Measurements from ENCODE around the gene HES5. TPM values are rescaled to one million over a fixed set of nuclear protein-coding genes. Genes with fewer than 3 reads are reported as not detected.

Gene HES5
- total RNA-seq, 4 donors from 2014 or later: 0.34 to 2.8 (median 1.8) TPM; not detected in 1

DNA sequence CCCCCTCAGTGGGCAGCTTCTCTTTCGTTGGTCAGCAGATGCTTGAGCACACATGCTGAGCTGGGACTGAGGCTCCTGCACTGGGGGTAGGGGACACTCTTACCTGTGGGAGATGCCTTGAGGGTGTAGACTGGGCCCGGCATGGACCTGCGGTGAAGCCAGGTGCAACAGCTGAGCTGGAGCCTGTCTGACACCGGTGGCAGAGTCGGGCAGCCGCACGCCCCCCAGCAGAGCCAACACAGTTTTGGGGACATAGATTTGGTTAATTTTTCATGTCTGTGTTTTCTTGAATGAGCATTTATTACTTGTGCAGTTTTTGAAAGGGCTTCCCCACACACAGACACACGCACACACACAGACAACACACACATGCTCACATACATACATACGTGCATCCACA, 5.9 kb upstream of the HES5 start:
- no peaks in the 10 kb centered on the region for H3K36me3 ChIP-seq
- no peak overlapping the region for H3K4me3 ChIP-seq
- H3K9me3 ChIP-seq: no peaks in the 10 kb centered on the region
- H3K4me1 ChIP-seq: peaks cover 0 to 6% of the 10 kb centered on the region in 2 donors
- H3K27me3 ChIP-seq: peaks cover 6 to 30% of the 10 kb centered on the region in 2 donors
- DNase-seq: no peak
- H3K27ac ChIP-seq: no peak overlapping the region
- no peak for TF ChIP-seq CTCF (IDR thresholded peaks at IDR 0.05)
- no peak for TF ChIP-seq POLR2A (IDR thresholded peaks at IDR 0.05)
- intact Hi-C loops (cut with DNase I; ENCODE audit: low total_unique reads): no loop called here

GRCh38 chr1:2535455-2535854, 5.4 kb upstream of the HES5 start:
- peaks cover 11 to 35% of the 10 kb centered on the region in 2 donors for H3K27me3 ChIP-seq
- intact Hi-C loops (cut with DNase I; ENCODE audit: low total_unique reads): no loop called here
- H3K4me3 ChIP-seq: no peak overlapping the region
- TF ChIP-seq CTCF (IDR thresholded peaks at IDR 0.05) (no peak), POLR2A (IDR thresholded peaks at IDR 0.05) (no peak)
- peaks cover 0 to 7% of the 10 kb centered on the region in 2 donors for H3K4me1 ChIP-seq
- H3K27ac ChIP-seq: no peak overlapping the region
- H3K9me3 ChIP-seq: no peaks in the 10 kb centered on the region
- H3K36me3 ChIP-seq: no peaks in the 10 kb centered on the region
- DNase-seq: no peak

DNA sequence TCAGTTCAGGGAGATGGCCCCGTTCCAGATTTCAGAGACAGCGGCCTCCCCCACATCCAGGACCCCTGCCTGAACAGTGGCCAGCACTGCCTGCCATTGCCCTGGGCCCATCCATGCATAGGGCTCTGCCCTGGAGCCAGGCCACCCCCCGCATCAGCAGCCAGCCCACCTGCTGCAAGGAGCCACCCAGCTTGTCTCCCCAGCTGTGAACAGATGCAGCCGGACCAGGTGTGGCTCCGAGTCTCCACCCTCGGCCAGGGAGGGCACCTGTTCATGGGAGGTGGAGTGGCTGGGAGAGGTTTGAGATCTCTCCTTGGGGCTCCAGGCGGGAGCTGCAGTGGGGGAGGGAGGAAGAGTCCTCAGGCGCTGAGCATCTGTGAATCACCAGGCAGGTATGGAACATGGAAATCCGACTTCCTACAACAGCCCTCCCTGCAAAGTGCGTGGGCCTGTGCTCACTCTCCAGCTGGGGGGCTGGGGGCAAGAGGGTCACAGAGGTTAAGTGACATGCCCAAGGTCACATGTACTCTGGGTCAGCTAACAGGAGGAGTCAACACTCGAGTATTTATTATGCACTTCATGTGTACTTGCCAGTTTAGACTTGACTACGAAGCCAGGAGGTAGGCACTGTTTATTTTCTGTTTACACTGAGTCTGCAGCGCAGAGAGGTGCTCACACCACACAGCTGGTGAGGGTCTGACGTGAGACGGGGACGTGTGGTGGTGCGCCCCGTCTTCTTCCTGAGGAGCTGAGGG, 4.8 kb upstream of the HES5 start:
- intact Hi-C loops (cut with DNase I; ENCODE audit: low total_unique reads): no loop called here
- TF ChIP-seq CTCF (IDR thresholded peaks at IDR 0.05): no peak

DNA sequence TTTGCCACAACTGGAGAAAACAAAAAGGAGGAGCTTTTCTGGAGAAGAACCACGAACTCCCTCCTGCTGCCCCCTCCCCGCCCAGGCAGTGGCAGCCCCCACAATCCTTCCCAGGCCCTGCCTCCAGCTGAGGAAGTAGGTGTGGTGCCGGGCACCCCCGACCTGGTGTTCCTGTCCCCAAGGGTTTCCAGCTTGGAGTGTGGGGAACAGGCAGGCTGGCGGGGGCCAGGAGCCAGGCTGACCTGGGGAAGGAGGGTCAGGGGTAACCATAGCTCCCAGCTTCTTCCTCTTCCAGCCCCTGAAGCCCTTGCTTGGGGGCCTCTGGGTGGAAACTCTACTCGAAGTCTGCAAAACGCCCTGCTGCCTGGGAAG, 4.2 kb upstream of the HES5 start:
- Histone ChIP-seq H3K4me1 (peaks cover 0 to 12% of the 10 kb centered on the region in 2 donors), H3K36me3 (no peaks in the 10 kb centered on the region), H3K9me3 (no peaks in the 10 kb centered on the region), H3K4me3 (no peak overlapping the region), H3K27ac (no peak overlapping the region), H3K27me3 (peaks cover 14 to 37% of the 10 kb centered on the region in 2 donors)
- intact Hi-C loops (cut with DNase I; ENCODE audit: low total_unique reads): no loop called here
- no peak for DNase-seq
- no peak for TF ChIP-seq POLR2A (IDR thresholded peaks at IDR 0.05)
- TF ChIP-seq CTCF (IDR thresholded peaks at IDR 0.05): no peak

More for the DNA sequence above, 4.8 kb upstream of the HES5 start:
- no peak for DNase-seq
- Histone ChIP-seq H3K4me1 (peaks cover 0 to 12% of the 10 kb centered on the region in 2 donors), H3K36me3 (no peaks in the 10 kb centered on the region), H3K27ac (no peak overlapping the region), H3K27me3 (peaks cover 14 to 37% of the 10 kb centered on the region in 2 donors), H3K4me3 (no peak overlapping the region), H3K9me3 (no peaks in the 10 kb centered on the region)

DNA sequence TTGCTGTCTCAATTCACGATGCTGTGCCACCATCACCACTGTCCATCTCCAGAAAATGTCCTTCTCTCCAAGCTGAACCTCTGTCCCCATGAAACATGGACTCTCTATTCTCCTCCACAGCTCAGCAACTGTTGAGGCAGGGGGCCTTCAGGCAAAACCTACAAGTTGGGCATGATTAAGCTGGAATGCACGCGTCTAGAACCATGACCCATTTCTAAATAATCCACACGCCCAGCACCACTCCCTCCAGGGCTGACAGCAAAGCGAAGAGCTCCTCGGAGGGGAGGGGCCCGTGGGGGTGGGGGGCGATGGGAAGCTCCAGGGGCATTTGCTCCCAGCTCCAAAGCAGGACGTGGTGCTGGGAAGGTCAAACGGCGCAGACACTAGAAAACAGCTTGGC, 3.3 kb upstream of the HES5 start:
- peaks cover 19 to 37% of the 10 kb centered on the region in 2 donors for H3K27me3 ChIP-seq
- intact Hi-C loops (cut with DNase I; ENCODE audit: low total_unique reads): no loop called here
- no peaks in the 10 kb centered on the region for H3K9me3 ChIP-seq
- TF ChIP-seq CTCF (IDR thresholded peaks at IDR 0.05) (no peak), POLR2A (IDR thresholded peaks at IDR 0.05) (no peak)
- no peak overlapping the region for H3K4me3 ChIP-seq
- peaks cover 0 to 12% of the 10 kb centered on the region in 2 donors for H3K4me1 ChIP-seq
- DNase-seq: no peak
- no peak overlapping the region for H3K27ac ChIP-seq
- no peaks in the 10 kb centered on the region for H3K36me3 ChIP-seq

Measured in uterus (tissue), 4 donors.